Mucosa of stomach (tissue), 1 donor: ENCODE results near the gene NLN.
"Not testable (repeated sequence)": the region's sequence is repeated elsewhere in the genome, so short reads cannot be mapped to it uniquely, and the experiment has no call there.

ENCODE experiments used
- H3K27me3 ChIP-seq: one replicate; pipeline ENCODE4 v1.7.0; 2013; ENCODE audit warnings: mild to moderate bottlenecking, low read length; ENCODE audit not compliant: control insufficient read depth, insufficient read depth
- H3K36me3 ChIP-seq: one replicate; pipeline ENCODE4 v1.7.0; 2013; ENCODE audit warnings: low read length; ENCODE audit not compliant: control insufficient read depth, insufficient read depth
- H3K4me1 ChIP-seq: one replicate; pipeline ENCODE4 v1.7.0; 2013; ENCODE audit warnings: mild to moderate bottlenecking, low read length; ENCODE audit not compliant: control insufficient read depth, insufficient read depth
- H3K4me3 ChIP-seq: one replicate; pipeline ENCODE4 v1.7.0; 2013; ENCODE audit warnings: low read length
- H3K9ac ChIP-seq: one replicate; pipeline ENCODE4 v1.7.0; 2013; ENCODE audit warnings: mild to moderate bottlenecking, low read length, moderate library complexity
- H3K9me3 ChIP-seq: one replicate; pipeline ENCODE4 v1.7.0; 2013; ENCODE audit warnings: mild to moderate bottlenecking, low read length, moderate library complexity; ENCODE audit not compliant: control insufficient read depth
- donor health status: Pancreatic carcinoma.

The NLN gene

DNA sequence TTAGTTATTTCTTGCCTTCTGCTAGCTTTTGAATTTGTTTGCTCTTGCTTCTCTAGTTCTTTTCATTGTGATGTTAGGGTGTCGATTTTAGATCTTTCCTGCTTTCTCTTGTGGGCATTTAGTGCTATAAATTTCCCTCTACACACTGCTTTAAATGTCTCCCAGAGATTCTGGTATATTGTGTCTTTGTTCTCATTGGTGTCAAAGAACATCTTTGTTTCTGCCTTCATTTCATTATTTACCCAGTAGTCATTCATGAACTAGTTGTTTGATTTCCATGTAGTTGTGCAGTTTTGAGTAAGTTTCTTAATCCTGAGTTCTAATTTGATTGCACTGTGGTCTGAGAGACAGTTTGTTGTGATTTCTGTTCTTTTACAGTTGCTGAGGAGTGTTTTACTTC lies 127.9 kb downstream of the NLN start:
- not testable (repeated sequence) for H3K4me3 ChIP-seq, H3K4me1 ChIP-seq, H3K27me3 ChIP-seq, H3K9ac ChIP-seq, H3K9me3 ChIP-seq, H3K36me3 ChIP-seq

DNA sequence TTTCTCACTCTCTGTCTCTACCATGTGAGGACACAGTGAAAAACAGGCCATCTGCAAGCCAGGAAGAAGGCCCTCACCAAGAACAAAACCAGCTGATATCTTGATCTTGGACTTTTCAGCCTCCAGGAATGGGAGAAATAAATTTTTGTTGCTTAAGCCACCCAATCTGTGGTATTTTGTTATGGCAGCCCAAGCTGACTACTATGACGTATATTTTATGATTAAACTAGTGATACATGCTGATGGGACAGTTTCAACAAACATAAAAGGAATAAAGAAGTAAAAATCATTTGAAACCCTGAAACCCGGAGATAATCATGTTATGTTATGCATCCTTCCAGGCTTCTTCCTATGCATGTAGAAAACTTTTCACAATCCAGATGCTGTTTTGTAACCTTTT lies 132.9 kb downstream of the NLN start:
- no peak overlapping the region for H3K9ac ChIP-seq
- H3K27me3 ChIP-seq = no peaks in the 10 kb centered on the region
- no peaks in the 10 kb centered on the region for H3K4me1 ChIP-seq
- H3K36me3 ChIP-seq = no peaks in the 10 kb centered on the region
- H3K4me3 ChIP-seq = no peak overlapping the region
- no peaks in the 10 kb centered on the region for H3K9me3 ChIP-seq

DNA sequence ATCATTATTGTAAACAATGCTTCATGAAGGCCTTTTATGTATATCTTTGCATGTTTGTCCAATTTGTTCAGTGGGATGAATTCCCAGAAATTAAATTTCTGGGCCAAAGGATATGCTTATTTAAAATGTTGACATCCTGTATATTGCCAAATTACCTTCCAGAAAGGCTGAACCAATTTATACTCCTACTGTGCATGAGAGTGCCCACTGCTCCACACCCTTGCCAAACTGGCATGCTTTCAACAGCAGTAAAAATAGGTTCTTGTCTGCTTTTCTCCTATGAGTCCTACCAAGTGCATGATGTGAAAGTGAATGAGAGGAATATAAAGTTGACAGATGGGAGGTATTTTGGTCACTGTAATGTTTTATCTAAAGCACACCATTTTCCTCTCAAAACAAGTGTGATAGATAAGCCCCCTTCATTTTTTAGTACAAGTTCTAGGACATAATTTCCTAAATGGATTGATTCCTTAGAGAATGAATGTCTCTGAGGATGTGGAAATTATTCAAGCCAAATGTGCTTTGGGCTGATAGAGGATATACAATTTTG lies 133.8 kb downstream of the NLN start:
- Histone ChIP-seq H3K9ac (no peak overlapping the region), H3K36me3 (no peaks in the 10 kb centered on the region), H3K9me3 (no peaks in the 10 kb centered on the region), H3K27me3 (no peaks in the 10 kb centered on the region), H3K4me1 (no peaks in the 10 kb centered on the region), H3K4me3 (no peak overlapping the region)

DNA sequence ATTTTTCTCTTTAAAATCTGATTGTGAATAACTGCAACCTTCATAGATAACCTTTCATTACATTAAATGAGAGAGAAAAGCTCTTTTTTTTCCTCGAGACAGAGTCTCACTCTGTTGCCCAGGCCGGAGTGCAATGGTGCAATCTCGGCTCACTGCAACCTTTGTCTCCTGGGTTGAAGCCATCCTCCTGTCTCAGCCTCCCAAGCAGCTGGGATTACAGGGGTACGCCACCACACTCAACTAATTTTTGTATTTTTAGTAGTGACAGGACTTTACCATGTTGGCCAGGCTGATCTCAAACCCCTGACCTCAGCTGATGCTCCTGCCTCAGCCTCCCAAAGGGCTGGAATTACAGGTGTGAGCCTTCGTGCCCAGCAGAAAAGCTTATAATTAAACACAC lies 134.5 kb downstream of the NLN start:
- no peaks in the 10 kb centered on the region for H3K27me3 ChIP-seq
- H3K4me1 ChIP-seq = no peaks in the 10 kb centered on the region
- H3K9ac ChIP-seq = no peak overlapping the region
- no peaks in the 10 kb centered on the region for H3K36me3 ChIP-seq
- H3K9me3 ChIP-seq = no peaks in the 10 kb centered on the region
- no peak overlapping the region for H3K4me3 ChIP-seq

DNA sequence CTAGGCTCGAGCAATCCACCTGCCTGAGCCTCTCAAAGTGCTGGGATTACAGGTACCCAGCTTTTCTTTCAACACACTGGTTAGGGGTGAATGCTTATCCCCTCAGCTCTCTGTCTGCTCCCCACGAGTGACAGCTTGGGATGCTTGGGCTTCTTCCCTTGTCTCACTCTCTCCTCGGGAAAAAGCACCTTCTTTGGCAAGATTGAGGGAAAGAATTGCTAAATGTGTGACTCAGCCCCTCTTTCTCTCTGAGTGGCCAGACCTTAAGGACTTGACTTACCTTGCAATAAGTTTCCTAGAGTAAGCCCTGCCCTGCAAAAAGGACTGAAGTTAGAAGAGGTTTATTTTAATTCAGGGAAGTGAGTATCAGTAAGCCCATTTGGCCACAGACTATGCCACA lies 136.3 kb downstream of the NLN start:
- H3K4me1 ChIP-seq = no peaks in the 10 kb centered on the region
- H3K9me3 ChIP-seq = no peaks in the 10 kb centered on the region

DNA sequence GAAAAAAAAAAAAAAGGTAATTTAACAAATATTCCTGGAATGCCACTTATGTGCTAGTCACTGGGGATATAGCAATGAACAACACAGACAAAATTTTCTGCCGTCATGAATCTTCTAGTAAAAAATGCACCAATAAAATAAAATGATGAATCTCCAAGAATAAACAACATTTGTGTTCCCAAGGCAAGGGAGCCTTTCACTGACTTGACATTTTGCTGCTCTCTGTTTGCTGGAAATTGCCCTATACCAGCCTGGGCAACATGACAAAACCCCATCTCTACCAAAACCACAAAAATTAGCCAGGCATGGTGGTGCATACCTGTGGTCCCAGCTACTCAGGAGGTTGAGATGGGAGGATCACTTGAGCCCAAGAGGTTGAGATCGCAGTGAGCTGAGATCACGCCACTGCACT lies 139.8 kb downstream of the NLN start:
- no peaks in the 10 kb centered on the region for H3K4me1 ChIP-seq
- H3K9ac ChIP-seq = no peak overlapping the region
- no peaks in the 10 kb centered on the region for H3K36me3 ChIP-seq
- H3K27me3 ChIP-seq = peaks cover 12% of the 10 kb centered on the region
- no peak overlapping the region for H3K4me3 ChIP-seq
- H3K9me3 ChIP-seq = no peaks in the 10 kb centered on the region

More for the DNA sequence above, 136.3 kb downstream of the NLN start:
- Histone ChIP-seq H3K9ac (no peak overlapping the region), H3K27me3 (no peaks in the 10 kb centered on the region), H3K4me3 (no peak overlapping the region), H3K36me3 (no peaks in the 10 kb centered on the region)

DNA sequence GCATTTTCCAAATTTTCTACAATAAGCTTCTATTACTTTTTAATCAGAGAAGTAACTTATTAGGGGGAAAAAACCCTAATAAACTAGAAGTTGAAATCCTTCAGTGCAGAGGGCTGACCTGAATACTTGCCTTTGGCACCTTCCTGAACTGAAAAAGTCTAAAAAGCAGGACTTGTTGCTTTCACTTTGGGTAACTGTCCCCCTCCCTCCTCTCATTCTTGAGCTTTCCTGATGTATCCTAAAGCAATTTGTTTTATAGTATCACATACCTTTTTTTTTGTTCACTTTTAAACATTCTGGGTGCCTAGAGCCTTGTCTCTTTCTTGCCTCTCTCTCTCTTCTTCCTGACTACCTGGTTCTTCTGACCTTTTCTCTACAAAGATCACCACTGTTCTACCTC lies 140.4 kb downstream of the NLN start:
- no peaks in the 10 kb centered on the region for H3K9me3 ChIP-seq
- H3K4me1 ChIP-seq = no peaks in the 10 kb centered on the region
- H3K36me3 ChIP-seq = no peaks in the 10 kb centered on the region
- H3K4me3 ChIP-seq = no peak overlapping the region
- H3K27me3 ChIP-seq = peaks cover 16% of the 10 kb centered on the region
- no peak overlapping the region for H3K9ac ChIP-seq

DNA sequence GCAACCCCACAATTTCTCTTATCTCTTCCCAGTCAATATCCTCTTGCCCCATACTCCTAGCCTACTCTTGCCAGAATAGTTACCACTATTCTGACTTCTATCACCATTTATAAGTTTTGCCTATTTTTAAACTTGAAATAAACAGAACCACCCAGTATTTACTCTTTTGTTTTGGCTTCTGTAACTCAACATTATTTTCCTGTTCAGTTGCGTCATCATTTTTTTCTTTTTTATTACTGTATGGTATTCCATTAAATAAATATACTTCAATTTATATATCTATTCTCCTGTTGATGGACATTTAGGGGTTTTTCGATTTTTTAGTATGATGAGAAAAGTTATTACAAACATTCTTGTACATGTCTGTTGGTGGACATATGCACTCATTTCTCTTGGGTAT lies 141.7 kb downstream of the NLN start:
- H3K9me3 ChIP-seq = no peaks in the 10 kb centered on the region
- H3K36me3 ChIP-seq = no peaks in the 10 kb centered on the region
- no peak overlapping the region for H3K9ac ChIP-seq
- H3K27me3 ChIP-seq = peaks cover 16% of the 10 kb centered on the region
- H3K4me3 ChIP-seq = no peak overlapping the region
- H3K4me1 ChIP-seq = no peaks in the 10 kb centered on the region

DNA sequence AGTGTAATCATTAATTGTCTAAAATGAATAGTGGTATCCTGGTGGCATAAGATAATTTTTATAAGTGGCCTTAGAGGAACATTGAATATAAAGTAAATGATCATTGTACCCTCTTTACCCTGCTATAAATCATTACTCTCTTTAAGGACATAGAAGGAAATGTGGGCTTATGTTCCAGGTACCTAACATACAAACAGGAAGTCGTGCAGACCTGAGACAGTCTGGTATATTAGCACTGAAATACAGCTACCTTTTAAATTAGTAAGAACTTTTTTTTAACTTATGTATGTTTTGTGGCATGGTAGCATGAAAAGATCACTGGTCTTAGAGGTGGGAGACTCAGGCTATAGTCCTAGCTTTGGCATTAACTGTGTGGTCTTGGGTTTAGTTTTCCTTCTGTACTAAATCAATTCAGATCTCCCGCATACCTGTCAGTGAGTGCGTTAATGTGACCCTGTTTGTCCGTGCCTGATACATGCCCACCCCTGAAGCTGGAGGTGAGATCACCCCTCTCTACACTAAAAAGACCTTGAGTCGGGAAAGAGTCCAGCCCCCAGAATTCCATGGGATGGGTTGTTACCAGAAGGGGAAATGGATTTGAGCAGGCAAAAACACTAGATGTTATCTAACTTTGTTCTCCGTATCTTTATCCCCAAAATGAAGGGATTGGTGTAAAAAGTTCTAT lies 145.0 kb downstream of the NLN start:
- Histone ChIP-seq H3K9me3 (no peaks in the 10 kb centered on the region), H3K4me1 (no peaks in the 10 kb centered on the region), H3K9ac (no peak overlapping the region), H3K36me3 (no peaks in the 10 kb centered on the region), H3K4me3 (no peak overlapping the region), H3K27me3 (peaks cover 25% of the 10 kb centered on the region)

DNA sequence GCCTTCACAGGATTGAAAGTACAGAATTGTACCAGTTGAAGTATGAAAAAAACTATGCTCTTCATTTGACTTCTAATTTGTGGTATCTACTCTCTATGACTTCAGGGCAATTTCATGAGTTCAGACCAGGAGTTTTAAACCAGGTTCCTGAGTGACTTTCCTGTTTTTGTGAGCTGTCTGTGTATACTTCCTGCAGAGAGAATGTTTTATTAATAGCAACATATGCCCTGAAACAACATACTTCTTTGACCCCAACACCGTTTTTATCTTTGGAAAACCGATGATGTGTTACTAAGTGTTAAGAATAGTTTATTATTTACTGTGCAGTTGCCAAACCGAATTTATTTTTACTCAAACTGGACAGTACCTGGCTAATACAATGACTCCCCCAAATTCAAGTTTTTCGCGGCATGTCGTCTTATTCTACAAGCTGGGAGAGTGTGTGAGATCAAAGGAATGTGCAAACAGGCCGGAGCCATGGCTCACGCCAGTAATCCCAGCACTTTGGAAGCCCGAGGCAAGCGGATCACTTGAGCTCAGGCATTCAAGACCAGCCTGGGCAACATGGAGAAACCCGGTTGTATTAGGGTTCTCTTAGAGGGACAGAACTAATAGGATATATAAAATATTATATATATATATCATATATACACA lies 145.7 kb downstream of the NLN start:
- Histone ChIP-seq H3K9ac (no peak overlapping the region), H3K4me3 (no peak overlapping the region), H3K27me3 (peaks cover 25% of the 10 kb centered on the region), H3K4me1 (no peaks in the 10 kb centered on the region), H3K9me3 (no peaks in the 10 kb centered on the region), H3K36me3 (no peaks in the 10 kb centered on the region)

DNA sequence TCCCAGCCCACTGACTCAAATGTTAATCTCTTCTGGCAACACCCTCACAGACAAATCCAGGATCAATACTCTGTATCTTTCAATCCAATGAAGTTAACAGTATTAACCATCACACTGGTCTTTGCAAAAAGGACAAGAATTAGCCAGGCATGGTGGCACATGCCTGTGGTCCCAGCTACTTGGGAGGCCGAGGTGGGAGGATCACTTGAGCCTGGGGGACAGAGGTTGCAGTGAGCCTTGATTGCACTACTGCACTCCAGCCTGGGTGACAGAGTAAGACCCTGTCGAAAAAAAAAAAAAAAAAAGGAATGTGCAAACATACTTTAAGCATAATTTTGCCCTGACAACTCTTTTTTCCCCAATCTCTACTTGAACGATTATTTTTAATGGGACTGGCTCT lies 146.5 kb downstream of the NLN start:
- no peaks in the 10 kb centered on the region for H3K9me3 ChIP-seq
- no peaks in the 10 kb centered on the region for H3K4me1 ChIP-seq
- H3K4me3 ChIP-seq = no peak overlapping the region
- H3K27me3 ChIP-seq = peaks cover 25% of the 10 kb centered on the region
- H3K9ac ChIP-seq = no peak overlapping the region
- no peaks in the 10 kb centered on the region for H3K36me3 ChIP-seq

DNA sequence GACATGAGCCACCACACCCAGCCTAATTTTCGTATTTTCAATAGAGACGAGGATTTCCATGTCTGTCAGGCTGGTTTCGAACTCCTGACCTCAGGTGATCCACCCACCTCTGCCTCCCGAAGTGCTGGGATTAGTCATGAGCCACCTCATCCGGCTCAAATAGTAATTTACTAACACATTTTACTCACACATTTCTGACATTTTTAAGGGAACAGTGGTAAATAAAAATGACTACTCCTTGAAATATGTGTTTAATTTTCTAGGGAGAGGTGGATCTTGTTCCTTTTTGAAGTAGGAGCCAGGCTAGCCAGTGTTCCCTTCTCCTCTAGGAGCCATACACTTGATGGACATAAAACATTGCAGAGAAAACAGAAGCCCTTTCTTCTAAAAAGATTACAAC lies 149.2 kb downstream of the NLN start:
- no peaks in the 10 kb centered on the region for H3K9me3 ChIP-seq
- H3K36me3 ChIP-seq = no peaks in the 10 kb centered on the region
- H3K4me3 ChIP-seq = no peak overlapping the region
- H3K4me1 ChIP-seq = no peaks in the 10 kb centered on the region
- H3K9ac ChIP-seq = no peak overlapping the region
- peaks cover 21% of the 10 kb centered on the region for H3K27me3 ChIP-seq
